ENCODE measurements around the gene GSAP. TPM values are rescaled to one million over a fixed set of nuclear protein-coding genes. Genes with fewer than 3 reads are reported as not detected.

GSAP gene
- total RNA-seq, 4 donors from 2014 or later = 14.3 to 25.5 (median 22.0) TPM

GRCh38 chr7:77428777-77429231 is 12.7 kb upstream of the GSAP start:
- no peak for DNase-seq (ENCODE audit: low spot score in 2 of 2)
- WGBS, 2 donors = 75 to 83% methylated on average over 10 of the region's 10 CpGs
- H3K9me3 ChIP-seq = no peaks in the 10 kb centered on the region
- H3K36me3 ChIP-seq = no peaks in the 10 kb centered on the region
- no peak overlapping the region for H3K4me3 ChIP-seq
- peaks cover 0 to 30% (median 13%) of the 10 kb centered on the region in 4 donors for H3K4me1 ChIP-seq
- no peaks in the 10 kb centered on the region for H3K27me3 ChIP-seq
- H3K27ac ChIP-seq = peak overlapping the region in 1 of 4 donors; percentile 5
- peak in 1 of 2 donors; percentile 27 for TF ChIP-seq EP300 (IDR thresholded peaks at IDR 0.05)
- TF ChIP-seq, protein P1, sequence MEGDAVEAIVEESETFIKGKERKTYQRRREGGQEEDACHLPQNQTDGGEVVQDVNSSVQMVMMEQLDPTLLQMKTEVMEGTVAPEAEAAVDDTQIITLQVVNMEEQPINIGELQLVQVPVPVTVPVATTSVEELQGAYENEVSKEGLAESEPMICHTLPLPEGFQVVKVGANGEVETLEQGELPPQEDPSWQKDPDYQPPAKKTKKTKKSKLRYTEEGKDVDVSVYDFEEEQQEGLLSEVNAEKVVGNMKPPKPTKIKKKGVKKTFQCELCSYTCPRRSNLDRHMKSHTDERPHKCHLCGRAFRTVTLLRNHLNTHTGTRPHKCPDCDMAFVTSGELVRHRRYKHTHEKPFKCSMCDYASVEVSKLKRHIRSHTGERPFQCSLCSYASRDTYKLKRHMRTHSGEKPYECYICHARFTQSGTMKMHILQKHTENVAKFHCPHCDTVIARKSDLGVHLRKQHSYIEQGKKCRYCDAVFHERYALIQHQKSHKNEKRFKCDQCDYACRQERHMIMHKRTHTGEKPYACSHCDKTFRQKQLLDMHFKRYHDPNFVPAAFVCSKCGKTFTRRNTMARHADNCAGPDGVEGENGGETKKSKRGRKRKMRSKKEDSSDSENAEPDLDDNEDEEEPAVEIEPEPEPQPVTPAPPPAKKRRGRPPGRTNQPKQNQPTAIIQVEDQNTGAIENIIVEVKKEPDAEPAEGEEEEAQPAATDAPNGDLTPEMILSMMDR (IDR thresholded peaks at IDR 0.05) = no peak
- TF ChIP-seq POLR2A (IDR thresholded peaks at IDR 0.05) = no peak

DNA sequence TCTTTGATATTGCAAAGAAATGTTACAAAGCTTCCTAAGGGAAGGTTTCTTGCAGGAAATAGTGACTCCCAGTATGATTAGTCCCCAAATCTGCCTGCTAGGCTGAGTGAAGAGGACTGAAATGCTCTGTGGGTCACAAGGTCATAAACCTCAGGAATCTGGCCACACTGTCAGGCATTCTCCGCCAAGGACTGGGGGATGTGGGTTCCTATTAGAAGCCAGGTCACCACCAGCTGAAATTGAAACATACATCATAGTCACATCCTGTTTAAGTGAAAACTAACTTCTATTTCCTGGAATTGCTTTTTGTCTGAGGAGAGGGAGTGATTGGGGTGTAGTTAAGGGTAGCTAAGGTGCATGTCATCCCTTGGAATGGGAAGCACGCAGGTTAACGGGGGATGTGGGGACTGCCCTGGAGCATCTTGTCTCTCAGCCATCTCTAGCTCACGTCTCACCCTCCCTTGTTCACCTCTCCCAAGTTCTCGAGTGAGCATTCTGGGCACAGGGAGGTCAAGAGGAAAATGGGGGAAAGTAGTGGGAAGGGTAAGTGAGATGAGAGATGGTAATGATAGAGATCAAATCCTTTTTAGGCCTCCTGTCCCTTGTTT is 12.0 kb upstream of the GSAP start:
- 75 to 88% methylated on average over 5 of the region's 5 CpGs for WGBS, 2 donors

DNA sequence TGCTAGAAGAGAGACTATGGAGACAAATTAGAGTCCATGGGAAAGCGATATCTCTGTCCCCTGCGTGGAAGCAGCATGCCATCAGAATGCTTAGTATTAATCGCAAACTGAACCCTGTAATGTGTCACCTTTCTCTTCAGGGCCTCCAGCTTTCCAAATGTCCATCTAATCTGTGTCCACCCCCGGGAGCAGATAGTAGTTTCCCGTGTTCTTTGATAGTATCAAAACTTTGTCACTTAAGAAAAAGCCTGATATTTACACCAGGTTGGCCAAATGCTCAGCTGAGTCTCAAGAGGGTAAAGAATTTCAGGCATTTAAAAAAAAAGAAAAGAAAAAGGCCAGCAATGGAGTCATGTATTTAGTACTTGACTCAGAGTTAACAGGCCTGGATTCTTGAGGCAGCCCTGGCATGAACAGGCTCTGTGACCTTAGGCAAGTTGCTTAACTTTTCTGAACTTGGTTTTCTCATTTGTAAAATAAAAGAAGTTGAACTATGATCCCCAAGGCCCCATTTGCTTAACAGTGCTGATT is 10.4 kb upstream of the GSAP start:
- peak overlapping the region in 3 of 4 donors; percentile 23 to 86 (median 66) for H3K27ac ChIP-seq
- no peaks in the 10 kb centered on the region for H3K9me3 ChIP-seq
- 32 to 50% methylated on average over 5 of the region's 5 CpGs for WGBS, 2 donors
- no peaks in the 10 kb centered on the region for H3K36me3 ChIP-seq
- TF ChIP-seq POLR2A (IDR thresholded peaks at IDR 0.05) = no peak
- TF ChIP-seq, protein P1 (IDR thresholded peaks at IDR 0.05) = no peak
- no peak for TF ChIP-seq EP300 (IDR thresholded peaks at IDR 0.05)
- peak overlapping the region in 2 of 4 donors; percentile 8 to 10 for H3K4me3 ChIP-seq
- peaks cover 0 to 30% (median 13%) of the 10 kb centered on the region in 4 donors for H3K4me1 ChIP-seq
- DNase-seq (ENCODE audit: low spot score in 2 of 2) = no peak
- H3K27me3 ChIP-seq = no peaks in the 10 kb centered on the region

More for the DNA sequence above, 12.0 kb upstream of the GSAP start:
- Histone ChIP-seq H3K4me3 (no peak overlapping the region), H3K9me3 (no peaks in the 10 kb centered on the region), H3K36me3 (no peaks in the 10 kb centered on the region), H3K4me1 (peaks cover 0 to 30% (median 13%) of the 10 kb centered on the region in 4 donors), H3K27ac (peak overlapping the region in 2 of 4 donors; percentile 5 to 86), H3K27me3 (no peaks in the 10 kb centered on the region)
- TF ChIP-seq POLR2A (IDR thresholded peaks at IDR 0.05) = no peak
- TF ChIP-seq EP300 (IDR thresholded peaks at IDR 0.05) = no peak
- TF ChIP-seq, protein P1 (IDR thresholded peaks at IDR 0.05) = no peak
- DNase-seq (ENCODE audit: low spot score in 2 of 2) = no peak

DNA sequence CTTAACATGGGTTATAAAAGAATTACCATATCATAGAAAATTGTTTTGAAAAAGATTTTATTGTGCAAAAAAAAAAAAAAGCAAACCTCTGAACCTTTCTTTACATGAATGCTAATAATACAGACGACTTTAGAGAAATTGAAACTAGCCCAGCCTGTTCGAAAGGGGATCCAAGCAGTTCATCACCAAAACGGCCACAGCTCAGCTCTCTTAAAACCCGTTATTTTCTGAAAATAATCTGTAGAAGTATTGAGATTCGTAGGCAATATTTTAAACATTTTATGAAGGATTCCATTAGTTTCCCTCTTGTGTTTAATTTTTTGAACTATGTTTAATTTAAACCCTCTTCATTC is 9.9 kb upstream of the GSAP start:
- no peak for DNase-seq (ENCODE audit: low spot score in 2 of 2)
- no peaks in the 10 kb centered on the region for H3K9me3 ChIP-seq
- peak overlapping the region in 3 of 4 donors; percentile 23 to 86 (median 66) for H3K27ac ChIP-seq
- H3K4me3 ChIP-seq = peak overlapping the region in 3 of 4 donors; percentile 8 to 14 (median 10)
- no peaks in the 10 kb centered on the region for H3K27me3 ChIP-seq
- TF ChIP-seq, protein P1 (IDR thresholded peaks at IDR 0.05) = no peak
- TF ChIP-seq POLR2A (IDR thresholded peaks at IDR 0.05) (no peak), EP300 (IDR thresholded peaks at IDR 0.05) (no peak)
- whole genome bisulfite sequencing, 2 donors = 30 to 41% methylated on average over 5 of the region's 5 CpGs
- H3K4me1 ChIP-seq = peaks cover 0 to 30% (median 13%) of the 10 kb centered on the region in 4 donors
- H3K36me3 ChIP-seq = no peaks in the 10 kb centered on the region
